C4-2B (cell line): ENCODE results near the gene FRAS1.

Experiments
- ZFX ChIP-seq: fragments of 450-650 bp; IDR thresholded peaks from 2 replicates; pipeline ENCODE4 v1.6.1; 2017
- TF ChIP-seq, protein P1 (sequence below): fragments of 450-650 bp; conservative IDR thresholded peaks from 2 replicates; pipeline ENCODE4 v1.5.1; 2017; ENCODE audit warnings: mild to moderate bottlenecking

DNA sequence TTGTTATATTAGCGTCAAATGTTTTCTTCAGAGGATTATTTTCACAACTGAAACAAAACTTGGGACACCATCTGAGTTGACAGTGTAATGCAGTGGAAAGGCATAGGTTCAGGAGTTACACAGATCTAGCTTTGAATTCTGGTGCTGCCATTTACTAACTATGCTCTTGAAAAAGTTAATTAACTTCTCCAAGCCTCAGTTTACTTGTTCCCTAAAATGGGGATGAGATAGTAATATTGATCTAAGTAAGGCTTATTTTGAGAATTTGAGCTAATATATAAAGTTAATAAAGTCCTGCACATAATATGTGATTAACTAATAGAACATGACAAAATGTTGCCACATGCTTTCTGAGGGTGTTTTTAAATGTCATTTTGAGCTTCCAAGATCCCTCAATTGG lies 112.6 kb downstream of the FRAS1 start:
- TF ChIP-seq, protein P1, sequence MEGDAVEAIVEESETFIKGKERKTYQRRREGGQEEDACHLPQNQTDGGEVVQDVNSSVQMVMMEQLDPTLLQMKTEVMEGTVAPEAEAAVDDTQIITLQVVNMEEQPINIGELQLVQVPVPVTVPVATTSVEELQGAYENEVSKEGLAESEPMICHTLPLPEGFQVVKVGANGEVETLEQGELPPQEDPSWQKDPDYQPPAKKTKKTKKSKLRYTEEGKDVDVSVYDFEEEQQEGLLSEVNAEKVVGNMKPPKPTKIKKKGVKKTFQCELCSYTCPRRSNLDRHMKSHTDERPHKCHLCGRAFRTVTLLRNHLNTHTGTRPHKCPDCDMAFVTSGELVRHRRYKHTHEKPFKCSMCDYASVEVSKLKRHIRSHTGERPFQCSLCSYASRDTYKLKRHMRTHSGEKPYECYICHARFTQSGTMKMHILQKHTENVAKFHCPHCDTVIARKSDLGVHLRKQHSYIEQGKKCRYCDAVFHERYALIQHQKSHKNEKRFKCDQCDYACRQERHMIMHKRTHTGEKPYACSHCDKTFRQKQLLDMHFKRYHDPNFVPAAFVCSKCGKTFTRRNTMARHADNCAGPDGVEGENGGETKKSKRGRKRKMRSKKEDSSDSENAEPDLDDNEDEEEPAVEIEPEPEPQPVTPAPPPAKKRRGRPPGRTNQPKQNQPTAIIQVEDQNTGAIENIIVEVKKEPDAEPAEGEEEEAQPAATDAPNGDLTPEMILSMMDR = no peak
- no peak for TF ChIP-seq ZFX
